Pancreas (tissue), 10 donors: ENCODE measurements around the gene MACROD2. TPM values are rescaled to one million over a fixed set of nuclear protein-coding genes. Genes with fewer than 3 reads are reported as not detected.

Source experiments
- ATAC-seq, 4 donors: fragments of 200-7000 bp; cut with Tn5 transposase; one replicate each; pipeline versions ENCODE4 v1.8.0 to v1.9.1; 2020; ENCODE audit warnings: mild to moderate bottlenecking in 4 of 4, moderate library complexity in 4 of 4
- DNase-seq, 6 donors: peaks; one replicate each; pipeline ENCODE4 v3.0.0-alpha.2; 2020
- FAIRE-seq: peaks from 2 replicates; lab custom pipeline; 2012; peaks lifted over from hg19 to GRCh38; lab: Jason Lieb, UNC
- H3K27ac ChIP-seq, 4 donors: fragments of 200-600 bp; sonication (generic); 1 replicate in 3 of 4; 2 replicates in 1 of 4; pipeline versions ENCODE4 v1.5.0 to v1.8.0; 2020
- H3K27me3 ChIP-seq, 4 donors: fragments of 200-600 bp; one replicate each; pipeline ENCODE4 v1.8.0; 2021
- H3K36me3 ChIP-seq, 3 donors: fragments of 200-600 bp; sonication (generic) in 1 of 3; one replicate each; pipeline versions ENCODE4 v1.5.0 to v1.8.0; 2020 to 2021
- H3K4me1 ChIP-seq, 3 donors: fragments of 200-600 bp; one replicate each; pipeline ENCODE4 v1.8.0; 2021
- H3K4me3 ChIP-seq, 4 donors: fragments of 200-600 bp; sonication (generic) in 2 of 4; one replicate each; pipeline versions ENCODE4 v1.5.0 to v1.8.0; 2020 to 2021
- H3K9me3 ChIP-seq, 4 donors: fragments of 200-600 bp; one replicate each; pipeline ENCODE4 v1.8.0; 2021
- WGBS, 2 donors: extraction: QIAGEN DNeasy Blood & Tissue Kit; methylation state at CpG; one replicate each; pipeline ENCODE4 v1.1.7; 2013; 5-methylcytosine and 5-hydroxymethylcytosine counted together
- intact Hi-C, 3 donors: fragments of 100-400 bp; cut with DNase I; formaldehyde crosslinking; loops; one replicate each; pipeline versions ENCODE4 v1.11.1 to v1.14.2; 2022
- polyA plus RNA-seq, 2 donors: library from polyadenylated mRNA; stranded (reverse); fragments of 200-250 nt; gene quantifications; one replicate each; pipeline ENCODE4 v1.2.3, GENCODE V29; 2013
- total RNA-seq, 6 donors: library from RNA; stranded (reverse); fragmentation: NEBNext Ultra II Directional in 4 of 6; extraction: Animal tissue kit (Norgen Biotek cat#: 25700) in 4 of 6; gene quantifications; one replicate each; pipeline versions ENCODE4 v1.2.1 to v1.2.4, GENCODE V29; 2021 to 2023
- TF ChIP-seq, protein P1 (sequence below), 4 donors: fragments of 200-600 bp; sonication (generic) in 3 of 4; IDR thresholded peaks; one replicate each; pipeline versions ENCODE4 v1.5.0 to v1.8.0; 2021; ENCODE audit warnings: antibody characterized with exemption in 4 of 4
- donor health status: healthy with polysubstance abuse.
- donor health status: DM: no; HTN: no; CAD: no; lungs with moderate emphysema.
- donor health status: DM: no; HTN: no; CAD: no.
- donor health status: control.
- donor health status: control.
- donor health status: Bipolar disorder and iron deficiency.
- donor health status: DM: yes; HTN: yes; CAD: no.
- donor health status: DM: no; HTN: no; CAD: no.
- donor health status: DM: no; HTN: no; CAD: no.
- donor health status: DM: yes; HTN: yes; CAD: no.

The MACROD2 gene
- total and polyA plus RNA-seq, 8 donors, result 1.7 to 4.9 (median 2.7) TPM

DNA sequence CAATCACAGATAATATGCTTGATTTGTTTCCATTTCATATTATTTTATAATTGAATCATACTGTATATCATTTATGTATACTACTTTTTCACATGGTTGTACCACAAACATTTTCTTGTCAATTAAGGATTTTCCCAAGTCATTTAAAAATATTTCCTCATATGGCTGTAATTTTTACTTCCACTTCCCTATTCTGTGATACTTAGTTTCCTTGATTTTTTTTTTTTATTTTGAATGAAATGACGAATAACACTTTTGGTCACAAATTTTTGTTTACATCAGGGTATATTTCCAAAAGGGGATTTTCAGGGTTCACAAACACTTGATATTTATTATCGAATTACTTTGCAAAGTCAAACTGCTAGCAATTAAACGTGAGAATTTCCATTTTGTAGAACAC, 2062.3 kb downstream of the MACROD2 start:
- FAIRE-seq (peak; percentile 49), ATAC-seq (no peak), DNase-seq (no peak)
- H3K4me1 ChIP-seq, result no peaks in the 10 kb centered on the region
- intact Hi-C loops, result no loop called here
- H3K27ac ChIP-seq, result no peak overlapping the region
- H3K9me3 ChIP-seq, result no peaks in the 10 kb centered on the region
- 55 to 58% methylated on average over 3 of the region's 3 CpGs for WGBS, 2 donors
- H3K36me3 ChIP-seq, result no peaks in the 10 kb centered on the region
- no peak overlapping the region for H3K4me3 ChIP-seq
- TF ChIP-seq, protein P1, sequence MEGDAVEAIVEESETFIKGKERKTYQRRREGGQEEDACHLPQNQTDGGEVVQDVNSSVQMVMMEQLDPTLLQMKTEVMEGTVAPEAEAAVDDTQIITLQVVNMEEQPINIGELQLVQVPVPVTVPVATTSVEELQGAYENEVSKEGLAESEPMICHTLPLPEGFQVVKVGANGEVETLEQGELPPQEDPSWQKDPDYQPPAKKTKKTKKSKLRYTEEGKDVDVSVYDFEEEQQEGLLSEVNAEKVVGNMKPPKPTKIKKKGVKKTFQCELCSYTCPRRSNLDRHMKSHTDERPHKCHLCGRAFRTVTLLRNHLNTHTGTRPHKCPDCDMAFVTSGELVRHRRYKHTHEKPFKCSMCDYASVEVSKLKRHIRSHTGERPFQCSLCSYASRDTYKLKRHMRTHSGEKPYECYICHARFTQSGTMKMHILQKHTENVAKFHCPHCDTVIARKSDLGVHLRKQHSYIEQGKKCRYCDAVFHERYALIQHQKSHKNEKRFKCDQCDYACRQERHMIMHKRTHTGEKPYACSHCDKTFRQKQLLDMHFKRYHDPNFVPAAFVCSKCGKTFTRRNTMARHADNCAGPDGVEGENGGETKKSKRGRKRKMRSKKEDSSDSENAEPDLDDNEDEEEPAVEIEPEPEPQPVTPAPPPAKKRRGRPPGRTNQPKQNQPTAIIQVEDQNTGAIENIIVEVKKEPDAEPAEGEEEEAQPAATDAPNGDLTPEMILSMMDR (IDR thresholded peaks at IDR 0.05), result no peak
- no peaks in the 10 kb centered on the region for H3K27me3 ChIP-seq

DNA sequence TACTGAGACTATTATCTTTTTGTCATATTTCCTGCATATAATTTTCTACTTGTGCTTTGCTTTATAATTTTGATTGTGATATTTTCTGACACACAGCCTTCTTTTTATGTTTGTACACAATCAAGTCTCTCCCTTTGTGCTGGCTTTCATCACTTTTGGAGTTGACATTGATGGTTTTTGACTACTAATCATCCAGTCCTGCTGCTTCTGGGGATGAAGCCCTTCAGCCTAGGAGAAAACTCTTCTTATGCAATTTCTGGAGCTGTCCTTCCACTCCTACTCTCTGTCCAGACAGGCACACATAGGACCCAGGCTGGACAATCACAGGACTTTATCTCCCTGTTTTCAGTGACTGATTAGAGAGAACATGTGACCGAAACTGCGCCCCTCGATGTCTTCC, 2063.0 kb downstream of the MACROD2 start:
- DNase-seq, result no peak
- WGBS, 2 donors, result 82 to 88% methylated on average over 3 of the region's 3 CpGs
- H3K27me3 ChIP-seq, result no peaks in the 10 kb centered on the region
- no peaks in the 10 kb centered on the region for H3K9me3 ChIP-seq
- intact Hi-C loops, result no loop called here
- no peak for ATAC-seq
- H3K4me1 ChIP-seq, result no peaks in the 10 kb centered on the region
- no peak overlapping the region for H3K4me3 ChIP-seq
- no peak for FAIRE-seq
- no peak overlapping the region for H3K27ac ChIP-seq
- H3K36me3 ChIP-seq, result no peaks in the 10 kb centered on the region
- TF ChIP-seq, protein P1 (IDR thresholded peaks at IDR 0.05), result no peak

DNA sequence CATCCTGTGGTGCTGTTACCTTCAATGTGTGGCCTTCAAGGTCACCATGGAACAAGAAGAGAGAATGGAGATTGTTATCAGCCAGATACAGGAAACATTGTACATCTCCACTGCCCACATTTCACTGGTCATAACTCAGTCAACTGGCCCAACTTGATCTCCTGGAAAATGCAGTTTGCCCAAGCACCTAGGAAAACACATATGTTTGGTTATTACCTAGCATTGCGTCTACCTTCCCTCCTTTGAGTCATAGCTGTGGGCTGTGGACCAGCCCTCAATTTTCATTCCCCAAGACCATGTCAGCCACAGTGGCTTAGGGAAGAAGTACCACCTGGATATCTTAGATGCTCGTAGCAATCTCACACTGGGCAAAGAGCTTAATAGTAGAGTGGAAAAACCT, 2064.5 kb downstream of the MACROD2 start:
- TF ChIP-seq, protein P1 (IDR thresholded peaks at IDR 0.05), result no peak
- Histone ChIP-seq H3K9me3 (no peaks in the 10 kb centered on the region), H3K4me3 (no peak overlapping the region), H3K36me3 (no peaks in the 10 kb centered on the region), H3K27me3 (no peaks in the 10 kb centered on the region), H3K27ac (no peak overlapping the region), H3K4me1 (no peaks in the 10 kb centered on the region)
- intact Hi-C loops, result no loop called here
- no peak for DNase-seq
- WGBS, 2 donors, result 66 to 76% methylated on average over 2 of the region's 2 CpGs
- ATAC-seq, result no peak
- no peak for FAIRE-seq

DNA sequence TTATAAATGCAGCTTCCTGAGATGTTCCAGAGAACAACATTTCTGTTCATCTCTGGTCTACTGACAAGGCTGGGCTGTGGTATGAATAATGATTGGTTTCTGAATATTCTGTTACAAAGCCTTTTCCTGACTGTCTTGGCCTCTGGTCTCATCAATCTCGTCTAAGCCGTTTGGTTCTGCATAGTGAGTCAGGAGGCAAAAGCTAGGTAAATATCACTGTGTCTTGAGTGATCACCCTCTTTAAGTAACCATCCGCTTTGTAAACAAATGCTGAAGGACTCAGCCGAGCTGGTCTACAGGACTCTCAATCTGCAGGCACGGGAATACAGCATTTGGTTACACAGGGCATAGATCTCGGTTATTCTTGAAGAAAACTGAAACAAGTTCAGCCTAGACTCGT, 2066.0 kb downstream of the MACROD2 start:
- intact Hi-C loops, result no loop called here
- TF ChIP-seq, protein P1 (IDR thresholded peaks at IDR 0.05), result no peak
- Histone ChIP-seq H3K27ac (no peak overlapping the region), H3K27me3 (no peaks in the 10 kb centered on the region), H3K4me1 (no peaks in the 10 kb centered on the region), H3K36me3 (no peaks in the 10 kb centered on the region), H3K4me3 (no peak overlapping the region), H3K9me3 (no peaks in the 10 kb centered on the region)
- WGBS, 2 donors, result 43 to 45% methylated on average over 7 of the region's 7 CpGs
- DNase-seq (no peak), FAIRE-seq (no peak), ATAC-seq (peak in 2 of 4 donors; percentile 18 to 56)

DNA sequence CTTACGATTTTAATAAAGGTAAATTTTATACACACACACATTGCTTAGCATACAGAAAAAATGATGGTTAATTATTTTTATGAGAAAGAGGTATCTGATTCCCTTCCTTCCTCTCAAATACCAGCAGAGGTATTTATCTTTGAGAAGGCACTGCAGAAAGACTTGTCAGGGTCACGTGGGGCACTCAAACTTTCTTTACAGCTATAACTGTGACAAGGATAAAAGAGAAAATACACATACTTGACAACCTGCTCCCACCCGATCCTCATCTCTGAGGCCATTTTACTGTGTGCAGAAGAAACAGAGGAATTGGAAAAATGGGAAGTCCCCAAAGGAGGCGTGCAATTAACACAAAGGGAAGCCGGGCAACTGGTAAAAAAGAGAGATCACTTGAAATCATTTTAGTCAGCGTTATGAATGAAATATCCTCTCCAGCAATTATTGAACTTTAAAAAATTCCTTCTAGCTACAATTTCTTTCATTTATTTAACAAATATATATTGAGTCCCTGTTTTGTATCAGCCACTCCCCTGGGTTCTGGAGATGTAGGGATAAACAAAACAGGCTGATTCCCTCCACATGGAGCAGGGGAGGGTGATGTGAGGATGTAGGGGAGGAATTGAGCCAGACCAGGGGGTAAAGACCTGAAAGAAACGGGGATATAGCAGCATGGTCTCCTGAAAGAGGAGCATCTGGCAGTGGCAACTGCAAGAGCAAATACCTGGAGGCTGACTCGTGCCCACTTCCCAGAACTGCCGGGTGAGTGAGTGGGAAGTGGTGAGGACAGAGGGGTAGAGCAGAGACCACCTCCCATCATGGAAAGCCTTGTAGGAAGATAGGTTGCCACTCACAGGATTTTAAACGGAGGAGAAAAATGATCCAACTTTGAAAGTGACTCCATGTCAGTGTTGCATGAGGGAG, 2067.6 kb downstream of the MACROD2 start:
- ATAC-seq (no peak), FAIRE-seq (no peak), DNase-seq (no peak)
- H3K4me1 ChIP-seq, result no peaks in the 10 kb centered on the region
- no peak overlapping the region for H3K4me3 ChIP-seq
- WGBS, 2 donors, result 49 to 59% methylated on average over 10 of the region's 10 CpGs
- intact Hi-C loops, result no loop called here
- no peak overlapping the region for H3K27ac ChIP-seq
- no peaks in the 10 kb centered on the region for H3K36me3 ChIP-seq
- TF ChIP-seq, protein P1 (IDR thresholded peaks at IDR 0.05), result no peak
- H3K9me3 ChIP-seq, result no peaks in the 10 kb centered on the region
- no peaks in the 10 kb centered on the region for H3K27me3 ChIP-seq
